GM19240 (cell line): ENCODE data around the gene HSPA1L.

Experiments
- DNase-seq: peaks from one replicate; pipeline ENCODE4 v3.0.0; 2011; ENCODE audit warnings: low spot score; ENCODE audit not compliant: insufficient read length

The HSPA1L gene

DNA sequence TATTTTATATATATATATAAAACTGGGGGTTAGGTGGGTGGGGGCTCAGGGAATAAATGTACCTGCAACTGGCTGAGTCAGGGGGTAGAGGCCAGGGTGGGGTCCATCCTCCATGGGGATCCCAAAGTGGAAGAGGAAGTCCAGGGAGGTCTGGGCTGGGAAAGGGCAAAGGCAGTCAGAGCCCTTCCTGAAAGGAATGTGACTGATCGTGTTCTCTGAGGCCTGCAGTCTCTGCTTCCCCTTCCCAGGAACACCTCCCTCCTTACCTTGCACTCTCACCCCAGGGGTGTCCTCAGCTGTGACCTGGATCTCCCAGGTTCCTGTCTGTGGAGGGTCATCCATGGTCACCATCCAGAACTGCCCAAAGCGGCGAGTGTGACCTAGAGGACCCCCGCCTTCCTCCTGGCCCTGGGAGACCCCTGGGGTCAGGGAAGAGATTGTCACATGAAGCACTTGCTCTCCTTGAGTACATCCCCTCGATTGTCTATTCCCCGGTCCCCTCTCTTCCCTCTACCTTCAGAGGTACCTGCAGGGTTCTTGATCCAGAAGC lies 47.9 kb downstream of the HSPA1L start:
- no peak for DNase-seq

- no peak for DNase-seq
These were observed 48.9 kb downstream of the HSPA1L start for GRCh38 chr6:31765910-31766794.

- no peak for DNase-seq
These were observed 49.5 kb downstream of the HSPA1L start for GRCh38 chr6:31765559-31765909.

GRCh38 chr6:31764198-31764597 lies 50.9 kb downstream of the HSPA1L start:
- no peak for DNase-seq

GRCh38 chr6:31763619-31763940 lies 51.5 kb downstream of the HSPA1L start:
- DNase-seq, result no peak

DNA sequence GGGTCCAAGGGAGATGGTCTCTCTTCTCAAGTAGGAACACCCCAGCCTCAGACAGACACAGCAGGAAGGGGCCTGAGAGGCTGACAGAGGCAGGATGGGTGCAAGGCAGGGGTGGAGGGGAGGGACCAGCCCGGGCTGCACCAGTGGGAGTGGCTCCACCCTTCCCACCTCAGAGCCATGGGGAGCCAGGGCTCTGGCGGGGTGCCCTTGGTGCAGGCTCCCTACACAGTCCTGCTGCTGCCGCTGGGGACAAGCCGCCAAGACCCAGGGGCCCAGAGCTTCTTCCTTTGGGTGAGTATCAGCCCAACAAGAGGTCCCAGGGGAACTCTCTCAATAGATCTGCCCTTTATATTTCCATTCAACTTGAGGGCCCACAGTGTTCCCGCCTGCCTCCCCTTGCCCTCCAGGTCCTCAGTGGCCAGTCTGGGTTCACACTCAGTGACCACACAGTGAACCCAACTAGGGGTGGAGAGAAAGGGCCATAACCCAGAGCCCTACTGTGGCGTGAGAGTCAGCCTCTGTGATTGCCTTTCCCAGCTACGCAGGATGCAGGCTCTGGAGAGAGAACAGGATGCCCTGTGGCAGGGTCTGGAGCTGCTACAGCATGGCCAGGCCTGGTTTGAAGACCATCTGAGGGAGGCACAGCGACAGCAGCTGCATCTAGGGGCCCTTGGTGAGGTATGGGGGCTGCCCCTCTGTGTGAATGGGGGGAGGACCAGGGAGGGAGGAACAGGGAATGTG lies 52.0 kb downstream of the HSPA1L start:
- no peak for DNase-seq

GRCh38 chr6:31762356-31762755 lies 52.7 kb downstream of the HSPA1L start, which contains the start of gene SAPCD1:
Gene SAPCD1 (plus strand): TSS chr6:31762656. CDS start chr6:31763055, 399 bp downstream.
- DNase-seq, result no peak

GRCh38 chr6:31761343-31761742 lies 53.7 kb downstream of the HSPA1L start:
- no peak for DNase-seq

DNA sequence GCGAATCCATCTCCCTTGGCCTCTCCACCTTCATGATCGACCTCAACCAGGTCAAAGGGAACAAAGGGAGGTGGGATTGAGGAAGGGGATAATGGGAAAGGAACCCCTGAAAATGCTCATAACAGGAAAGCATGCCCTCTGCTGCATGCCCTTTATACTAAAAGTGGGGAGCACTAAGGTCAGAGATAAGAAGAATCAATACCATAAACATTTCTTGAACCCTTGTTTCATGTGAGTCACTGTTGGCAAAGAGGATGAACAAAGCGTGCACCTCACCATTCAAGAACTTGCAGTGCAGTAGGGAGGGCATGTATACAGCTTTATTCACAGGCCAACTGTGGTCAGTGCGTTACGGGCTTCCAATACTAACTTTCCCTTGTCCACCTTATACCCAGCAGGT lies 54.3 kb downstream of the HSPA1L start:
- no peak for DNase-seq
